HCT116 (cell line): Measurements from ENCODE around the gene GPC5. TPM values are rescaled to one million over a fixed set of nuclear protein-coding genes. Genes with fewer than 3 reads are reported as not detected.
"Not testable (repeated sequence)": the region's sequence is repeated elsewhere in the genome, so short reads cannot be mapped to it uniquely, and the experiment has no call there.

Experiments used
- ATAC-seq: fragments of 200-7000 bp; cut with Tn5 transposase; 2 replicates; pipeline ENCODE4 v1.9.1; 2020; ENCODE audit warnings: mild to moderate bottlenecking, moderate library complexity
- BruUV-seq: library from RNA; stranded (reverse); fragments of 400-500 nt; replicated peaks from 2 replicates; lab custom pipeline; 2021; lab: Mats Ljungman, UMichigan
- CTCF ChIA-PET: fragments of 300-600 bp; sonication (Branson Sonifier 250); formaldehyde crosslinking; loops from one replicate; lab custom pipeline; 2021; ENCODE audit warnings: antibody characterized with exemption; lab: Charles Lee
- POLR2A ChIA-PET: fragments of 300-600, 350-600 bp; sonication (Branson Sonifier 250); formaldehyde crosslinking; loops from one replicate; lab custom pipeline; 2021; ENCODE audit warnings: antibody characterized with exemption; lab: Charles Lee
- RAD21 ChIA-PET, 2 experiments: fragments of 300-600 bp; sonication (Branson Sonifier 250); formaldehyde crosslinking; loops; one replicate each; lab custom pipeline; 2023; ENCODE audit warnings: low total read pairs in 2 of 2; ENCODE audit not compliant: uncharacterized antibody in 2 of 2, unreplicated experiment in 2 of 2, low non-redundant PET in 1 of 2; lab: Charles Lee
- DNase-seq: peaks from one replicate; pipeline ENCODE4 v3.0.0-alpha.2; 2010; ENCODE audit warnings: low read depth, low spot score
- H2AFZ ChIP-seq: fragments of 200-600 bp; shearing (Covaris generic), sonication (generic); 2 replicates; pipeline ENCODE4 v1.6.1; 2017; ENCODE audit warnings: low read depth, mixed run types, mixed read lengths, antibody characterized with exemption, low read length; ENCODE audit not compliant: poor library complexity, severe bottlenecking
- H3K27ac ChIP-seq: 2 replicates; pipeline ENCODE4 v1.5.1; 2012; ENCODE audit warnings: low read depth, low read length
- H3K27me3 ChIP-seq: fragments of 200-600 bp; sonication (generic); 2 replicates; pipeline ENCODE4 v1.6.1; 2016; ENCODE audit warnings: mixed run types, low read length, mixed read lengths; ENCODE audit not compliant: insufficient read depth
- H3K36me3 ChIP-seq, 2 experiments: fragments of 200-500 bp in 1 of 2; fragments of 200-600 bp in 1 of 2; sonication (Bioruptor generic) in 1 of 2; sonication (generic) in 1 of 2; 2 replicates each; pipeline versions ENCODE4 v1.5.1 to v1.6.1; 2014 to 2016; ENCODE audit warnings: low read length in 2 of 2, inconsistent platforms in 1 of 2, mixed read lengths in 1 of 2, mixed run types in 1 of 2; ENCODE audit not compliant: insufficient read depth in 2 of 2, control insufficient read depth in 1 of 2
- H3K4me1 ChIP-seq, 2 experiments: fragments of 200-600 bp in 1 of 2; sonication (generic) in 1 of 2; 2 replicates each; pipeline versions ENCODE4 v1.5.1 to v1.6.1; 2012 to 2017; ENCODE audit warnings: low read length in 2 of 2, inconsistent platforms in 1 of 2, mild to moderate bottlenecking in 1 of 2, mixed read lengths in 1 of 2, mixed run types in 1 of 2, moderate library complexity in 1 of 2; ENCODE audit not compliant: insufficient read depth in 2 of 2, control insufficient read depth in 1 of 2
- H3K4me2 ChIP-seq: fragments of 200-600 bp; sonication (generic); 2 replicates; pipeline ENCODE4 v1.6.1; 2017; ENCODE audit warnings: mixed run types, low read length, mixed read lengths
- H3K4me3 ChIP-seq, 2 experiments: fragments of 200-600 bp in 1 of 2; sonication (generic) in 1 of 2; replicated peaks in 1 of 2; 2 replicates each; pipeline ENCODE4 v1.5.1; 2011 to 2016; ENCODE audit warnings: low read length in 2 of 2, control low read depth in 1 of 2, low read depth in 1 of 2, mild to moderate bottlenecking in 1 of 2, mixed read lengths in 1 of 2, mixed run types in 1 of 2
- H3K79me2 ChIP-seq: fragments of 200-600 bp; sonication (generic); 2 replicates; pipeline ENCODE4 v1.6.1; 2017; ENCODE audit warnings: mild to moderate bottlenecking, mixed run types, low read length, moderate library complexity, mixed read lengths; ENCODE audit not compliant: insufficient read depth
- H3K9ac ChIP-seq: fragments of 200-600 bp; sonication (generic); 2 replicates; pipeline ENCODE4 v1.6.1; 2016; ENCODE audit warnings: low read length, mixed read lengths
- H3K9me2 ChIP-seq: fragments of 200-600 bp; sonication (generic), shearing (Covaris generic); 2 replicates; pipeline ENCODE4 v1.6.1; 2017; ENCODE audit warnings: mixed run types, mild to moderate bottlenecking, moderate library complexity; ENCODE audit not compliant: insufficient read depth
- H3K9me3 ChIP-seq, 2 experiments: fragments of 200-500 bp in 1 of 2; fragments of 200-600 bp in 1 of 2; sonication (Bioruptor generic) in 1 of 2; sonication (generic) in 1 of 2; 2 replicates each; pipeline ENCODE4 v1.6.1; 2014 to 2017; ENCODE audit warnings: low read length in 2 of 2, mixed read lengths in 2 of 2, inconsistent platforms in 1 of 2, low read depth in 1 of 2, mild to moderate bottlenecking in 1 of 2, mixed run types in 1 of 2, moderate library complexity in 1 of 2; ENCODE audit not compliant: control insufficient read depth in 1 of 2, insufficient read depth in 1 of 2
- H4K20me1 ChIP-seq: fragments of 200-600 bp; sonication (generic), shearing (Covaris generic); 2 replicates; pipeline ENCODE4 v1.6.1; 2017; ENCODE audit warnings: mixed run types, mild to moderate bottlenecking, moderate library complexity; ENCODE audit not compliant: insufficient read depth
- EZH2 ChIP-seq: fragments of 200-600 bp; sonication (generic); IDR thresholded peaks from 2 replicates; pipeline ENCODE4 v1.6.1; 2017; ENCODE audit warnings: antibody characterized with exemption, mixed run types
- POLR2AphosphoS5 ChIP-seq: IDR thresholded peaks from 2 replicates; pipeline ENCODE4 v1.6.1; 2011; ENCODE audit warnings: mild to moderate bottlenecking, low read depth, low read length, moderate library complexity
- SRF ChIP-seq: IDR thresholded peaks from 2 replicates; pipeline ENCODE4 v1.6.1; 2012; ENCODE audit warnings: low read depth
- ZFX ChIP-seq: fragments of 450-650 bp; IDR thresholded peaks from 2 replicates; pipeline ENCODE4 v1.6.1; 2017
- intact Hi-C: fragments of 100-400 bp; cut with micrococcal nuclease; formaldehyde crosslinking; loops from 2 replicates; pipeline ENCODE4 v1.10.0; 2022
- total RNA-seq: library from RNA; stranded (reverse); gene quantifications from one replicate; pipeline ENCODE4 v1.2.1, GENCODE V29; 2021; ENCODE audit not compliant: unreplicated experiment

Gene GPC5
- total RNA-seq, 1 experiment from 2014 or later = not detected

GRCh38 chr13:91408971-91409370 lies 10.6 kb downstream of the GPC5 start:
- Histone ChIP-seq H3K9ac (no peak overlapping the region), H3K79me2 (no peaks in the 10 kb centered on the region), H3K4me2 (no peak overlapping the region), H4K20me1 (no peaks in the 10 kb centered on the region), H3K9me2 (no peaks in the 10 kb centered on the region), H3K9me3 (no peaks in the 10 kb centered on the region), H3K36me3 (no peaks in the 10 kb centered on the region), H3K4me3 (no peak overlapping the region), H3K27ac (no peak overlapping the region), H2AFZ (no peak overlapping the region), H3K4me1 (no peaks in the 10 kb centered on the region), H3K27me3 (peaks cover 11% of the 10 kb centered on the region; the same call in 1 of the 2 replicates)
- RAD21 ChIA-PET = no interaction called here
- no TSS peak for BruUV-seq
- intact Hi-C loops = no loop called here
- CTCF ChIA-PET = no interaction called here
- no peak for ATAC-seq
- POLR2A ChIA-PET = no interaction called here
- TF ChIP-seq POLR2AphosphoS5 = no peak
- TF ChIP-seq SRF = no peak
- no peak for TF ChIP-seq EZH2
- TF ChIP-seq ZFX = no peak
- DNase-seq = no peak

- H3K79me2 ChIP-seq, RAD21 ChIA-PET, H3K4me1 ChIP-seq, H3K27ac ChIP-seq, H3K9me2 ChIP-seq, H3K4me2 ChIP-seq, POLR2A ChIA-PET, BruUV-seq, H3K4me3 ChIP-seq, H2AFZ ChIP-seq, H3K9me3 ChIP-seq, intact Hi-C loops, H3K27me3 ChIP-seq, CTCF ChIA-PET, H4K20me1 ChIP-seq, H3K36me3 ChIP-seq, DNase-seq, ATAC-seq, H3K9ac ChIP-seq: not testable (repeated sequence)
Observed at GRCh38 chr13:91416579-91416978, 18.2 kb downstream of the GPC5 start.
